ENCODE results near the gene TAS2R4. TPM values are rescaled to one million over a fixed set of nuclear protein-coding genes. Genes with fewer than 3 reads are reported as not detected.

The TAS2R4 gene, protein sequence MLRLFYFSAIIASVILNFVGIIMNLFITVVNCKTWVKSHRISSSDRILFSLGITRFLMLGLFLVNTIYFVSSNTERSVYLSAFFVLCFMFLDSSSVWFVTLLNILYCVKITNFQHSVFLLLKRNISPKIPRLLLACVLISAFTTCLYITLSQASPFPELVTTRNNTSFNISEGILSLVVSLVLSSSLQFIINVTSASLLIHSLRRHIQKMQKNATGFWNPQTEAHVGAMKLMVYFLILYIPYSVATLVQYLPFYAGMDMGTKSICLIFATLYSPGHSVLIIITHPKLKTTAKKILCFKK
- 0.11 to 0.17 TPM (median 0.11 TPM) in 5 replicates for total RNA-seq (2022; extraction: Qiagen RNA extraction)

DNA sequence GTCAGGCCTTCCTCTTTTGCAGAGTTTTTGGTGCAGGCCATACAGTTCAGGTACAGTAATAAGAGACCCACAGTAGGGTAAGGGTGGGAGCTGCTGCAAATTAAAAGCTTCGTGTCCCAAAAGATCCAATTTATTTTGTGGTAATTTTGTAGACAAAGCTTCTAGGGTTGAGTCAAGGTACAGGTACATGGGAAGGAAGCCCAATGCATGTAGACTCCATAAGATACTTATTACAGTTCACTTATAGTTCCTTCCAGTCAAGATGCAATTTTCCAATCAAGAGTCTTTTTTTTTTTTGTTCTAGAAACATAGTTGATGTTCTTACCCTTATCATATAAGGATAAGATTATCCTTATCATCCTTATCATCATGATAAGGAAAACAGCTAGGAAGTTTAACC is at the start of gene TAS2R4:
TSS of gene TAS2R4 (plus strand) at position 301 of the 400 bp plus-strand sequence. CDS start 1,815 bp downstream, outside the sequence.

DNA sequence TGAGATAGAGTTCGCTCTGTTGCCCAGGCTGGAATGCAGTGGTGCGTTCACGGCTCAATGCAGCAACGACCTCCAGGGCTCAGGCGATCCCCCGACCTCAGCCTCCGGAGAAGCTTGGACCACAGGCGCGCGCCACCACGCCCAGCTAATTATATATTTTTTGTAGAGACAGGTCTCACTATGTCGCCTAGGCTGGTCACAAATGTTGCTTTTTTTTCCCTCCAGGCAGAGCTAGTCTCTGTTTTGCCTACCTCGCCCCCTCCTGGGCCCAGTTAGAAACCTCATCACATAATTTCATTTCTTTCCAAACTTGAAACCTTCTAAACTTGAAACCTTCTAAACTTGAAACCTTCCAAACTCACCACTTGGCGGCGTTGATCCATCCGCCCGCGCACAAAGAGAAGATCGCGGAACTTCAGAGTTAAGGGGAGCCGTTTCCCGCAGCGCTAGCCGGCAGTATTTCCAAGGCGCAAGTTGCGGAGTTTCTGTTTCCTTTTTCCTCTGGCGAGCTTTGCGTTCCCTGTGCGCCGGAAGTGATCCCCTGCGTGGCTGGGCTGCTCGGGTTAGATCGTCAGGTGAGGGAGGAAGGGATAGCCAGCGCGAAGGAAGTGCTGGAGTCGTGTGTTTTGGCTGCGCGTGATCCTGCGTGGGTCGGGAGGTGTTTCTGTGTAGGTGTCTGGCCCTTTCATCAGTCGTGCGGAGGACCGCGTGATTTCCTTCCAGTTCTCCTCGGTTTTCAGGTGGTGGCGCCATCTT is 38.5 kb upstream of the TAS2R4 start, which contains the start of gene SSBP1:
TSS of gene SSBP1 (plus strand) at position 523 of the 756 bp plus-strand sequence. CDS start 809 bp downstream, outside the sequence.

DNA sequence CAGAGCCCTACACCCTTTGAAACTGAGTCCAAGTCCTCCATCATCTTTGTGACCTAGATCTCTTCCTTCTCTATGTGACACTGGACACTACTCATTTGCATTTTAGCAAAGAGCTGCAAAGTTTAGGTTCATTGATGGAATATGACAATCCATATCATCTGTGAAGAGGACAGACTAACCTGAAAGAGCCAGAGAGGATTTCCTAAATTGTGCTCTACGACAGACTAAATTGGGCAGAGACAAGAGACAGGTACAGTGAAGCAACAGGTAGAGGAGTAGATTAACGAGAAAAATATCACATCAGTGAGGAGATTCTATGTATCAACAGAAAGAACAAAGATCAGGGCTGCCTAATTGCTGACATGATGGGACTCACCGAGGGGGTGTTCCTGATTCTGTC is 12.7 kb upstream of the TAS2R4 start, which contains the start of gene TAS2R3:
TSS of gene TAS2R3 (plus strand) at position 301 of the 400 bp plus-strand sequence. CDS start at position 363, 62 bp downstream.

DNA sequence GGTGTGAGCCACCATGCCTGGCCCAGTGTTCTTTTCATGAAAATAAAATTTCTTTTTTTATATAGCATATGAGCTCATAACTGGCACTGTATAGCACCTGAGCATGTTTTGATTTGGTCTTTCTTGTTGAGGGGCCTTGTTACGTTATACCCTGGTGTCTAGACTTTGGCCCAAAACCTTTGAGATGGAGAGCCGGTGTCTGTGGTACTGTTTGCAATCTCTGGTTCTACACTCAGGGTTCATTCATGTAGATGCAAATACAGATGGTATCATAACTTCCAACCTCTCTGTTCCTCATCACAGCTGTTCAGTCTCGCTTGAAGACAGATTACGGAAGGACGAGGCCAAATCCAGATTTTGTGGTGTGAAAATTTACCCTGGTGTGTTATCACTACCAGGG is 13.4 kb downstream of the TAS2R4 start, which contains the start of gene TAS2R5:
TSS of gene TAS2R5 (plus strand) at position 301 of the 400 bp plus-strand sequence. CDS start 145 bp downstream, outside the sequence.

Other genes with a start within 250 kb of the TAS2R4 start
- 26.8 to 33.3 TPM (median 31.8 TPM) in 5 replicates for gene AGK, start 225.3 kb upstream of the TAS2R4 start, total RNA-seq (2022; extraction: Qiagen RNA extraction)
- 4.6 to 6.8 TPM (median 6.1 TPM) in 5 replicates for gene DENND11, start 74.5 kb upstream of the TAS2R4 start, total RNA-seq (2022; extraction: Qiagen RNA extraction)
- gene WEE2, start 68.3 kb upstream of the TAS2R4 start, total RNA-seq (2022; extraction: Qiagen RNA extraction), result not detected in 5 replicates
- gene SSBP1, start 38.3 kb upstream of the TAS2R4 start, total RNA-seq (2022; extraction: Qiagen RNA extraction), result 280 to 363 TPM (median 299 TPM) in 5 replicates
- 0.10 TPM in 1 of 5 replicates, not detected in the others for gene TAS2R3, start 12.6 kb upstream of the TAS2R4 start, total RNA-seq (2022; extraction: Qiagen RNA extraction)
- gene TAS2R5, start 13.5 kb downstream of the TAS2R4 start, total RNA-seq (2022; extraction: Qiagen RNA extraction), result 0.26 to 0.50 TPM (median 0.43 TPM) in 5 replicates
- not detected in 5 replicates for gene PRSS37, start 64.8 kb downstream of the TAS2R4 start, total RNA-seq (2022; extraction: Qiagen RNA extraction)
- not detected in 5 replicates for gene OR9A4, start 139.7 kb downstream of the TAS2R4 start, total RNA-seq (2022; extraction: Qiagen RNA extraction)
- not detected in 5 replicates for gene CLEC5A, start 170.3 kb downstream of the TAS2R4 start, total RNA-seq (2022; extraction: Qiagen RNA extraction)
- not detected in 5 replicates for gene TAS2R38, start 197.1 kb downstream of the TAS2R4 start, total RNA-seq (2022; extraction: Qiagen RNA extraction)
- gene MGAM, start 219.2 kb downstream of the TAS2R4 start, total RNA-seq (2022; extraction: Qiagen RNA extraction), result 0.54 to 0.94 TPM (median 0.79 TPM) in 5 replicates